GM18951 (cell line): ENCODE data around the gene HOXB13.

Experiments
- POLR2A ChIP-seq: IDR thresholded peaks from 4 replicates; pipeline ENCODE4 v1.6.1; 2011; ENCODE audit warnings: mild to moderate bottlenecking; ENCODE audit not compliant: insufficient read length, insufficient read depth; ENCODE audit errors: extremely low read depth
- in situ Hi-C: fragments of 300-500 bp; cut with MboI; formaldehyde crosslinking; loops from one replicate; pipeline ENCODE4 v1.12.0; 2022; ENCODE audit warnings: low sequenced_read_pairs, mixed read lengths, inconsistent platforms; ENCODE audit not compliant: unreplicated experiment

Gene HOXB13

DNA sequence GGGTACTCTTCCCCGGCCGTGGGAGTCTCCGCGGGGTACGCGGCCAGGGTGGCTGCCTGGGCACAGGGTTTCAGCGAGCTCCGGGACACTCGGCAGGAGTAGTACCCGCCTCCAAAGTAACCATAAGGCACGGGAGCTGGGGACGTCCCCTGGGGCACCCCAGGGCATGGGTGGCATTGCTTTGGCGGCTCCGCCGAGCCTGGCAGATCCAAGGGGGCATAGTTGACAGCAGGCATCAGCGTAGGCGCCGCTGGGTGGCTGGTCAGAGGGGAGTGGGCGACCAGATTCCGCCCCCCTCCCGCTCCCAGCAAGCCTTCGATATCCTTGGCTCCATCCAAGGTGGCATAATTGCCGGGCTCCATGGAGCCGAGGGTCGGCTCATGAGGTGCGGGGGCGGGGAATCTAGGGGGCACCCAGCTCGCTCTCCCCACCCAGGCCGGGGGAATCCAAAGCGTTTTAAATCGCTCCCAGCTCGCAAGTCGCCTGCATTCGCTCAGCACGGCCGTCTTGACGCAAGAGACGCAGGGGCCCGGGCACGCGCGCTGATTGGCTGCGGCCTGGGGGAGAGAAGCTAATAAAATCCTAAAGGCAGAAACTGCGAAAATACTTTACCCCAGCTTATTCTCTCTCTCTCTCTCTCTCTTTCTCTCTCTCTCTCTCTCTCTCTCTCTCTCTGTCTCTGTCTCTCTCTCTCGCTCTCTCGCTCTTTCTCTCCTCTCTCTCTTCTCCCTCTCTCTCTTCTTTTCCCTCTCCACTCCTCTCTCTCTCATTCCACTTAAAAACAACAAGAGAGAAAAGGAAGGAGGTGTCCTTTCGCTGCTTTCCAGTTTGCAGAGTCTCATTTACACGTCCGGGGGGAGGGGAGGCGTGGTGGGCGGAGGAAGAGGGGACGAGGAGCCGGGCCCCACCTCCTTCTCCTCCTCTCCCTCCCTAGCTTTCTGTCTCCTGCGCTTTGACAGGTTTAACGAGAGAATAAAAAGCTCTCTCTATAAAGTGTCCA, at the start of gene HOXB13:
Gene HOXB13 (minus strand): TSS at position 519 of the 1,000 bp plus-strand sequence. CDS start 157 bp downstream, at position 362.
- in situ Hi-C loops = loop anchor here (10.0 kb wide), 1 partner anchor 156 kb away; no protein-coding TSS in a partner anchor
- TF ChIP-seq POLR2A = no peak

DNA sequence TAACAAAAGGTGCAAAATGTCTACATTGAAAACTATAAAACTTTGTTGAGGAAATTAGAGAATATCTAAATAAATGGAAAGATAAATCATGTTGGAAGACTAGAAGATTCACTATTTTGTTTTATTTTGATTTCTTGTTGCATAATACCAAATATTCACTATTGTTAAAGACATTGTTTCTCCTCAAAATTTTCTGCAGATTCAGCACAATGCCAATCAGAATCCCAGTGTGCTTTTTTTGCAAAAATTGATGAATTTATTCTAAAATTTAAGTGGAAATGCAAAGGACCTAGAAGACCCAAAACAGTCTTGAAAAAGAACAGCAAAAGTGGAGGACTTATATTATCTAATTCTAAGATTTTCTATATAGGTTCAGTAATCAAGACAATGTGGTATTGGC, 48.1 kb upstream of the HOXB13 start:
- no peak for TF ChIP-seq POLR2A
- in situ Hi-C loops = no loop called here

DNA sequence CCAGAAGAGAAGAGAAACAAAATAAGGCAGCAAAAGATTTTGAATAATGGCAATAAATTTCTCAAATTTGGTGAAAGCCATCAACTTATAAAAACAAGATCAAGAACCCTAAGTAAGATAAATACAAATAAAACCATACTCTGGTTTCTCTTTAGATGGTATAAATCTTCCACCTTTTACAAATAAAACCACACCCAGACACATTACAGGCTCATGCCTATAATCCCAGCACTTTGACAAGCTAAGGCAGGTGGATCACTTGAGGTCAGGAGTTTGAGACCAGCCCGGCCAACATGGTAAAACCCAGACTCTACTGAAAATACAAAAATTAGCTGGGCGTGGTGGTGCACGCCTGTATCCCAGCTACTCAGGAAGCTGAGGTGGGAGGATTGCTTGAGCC, 44.7 kb upstream of the HOXB13 start:
- in situ Hi-C loops = no loop called here
- TF ChIP-seq POLR2A = no peak

DNA sequence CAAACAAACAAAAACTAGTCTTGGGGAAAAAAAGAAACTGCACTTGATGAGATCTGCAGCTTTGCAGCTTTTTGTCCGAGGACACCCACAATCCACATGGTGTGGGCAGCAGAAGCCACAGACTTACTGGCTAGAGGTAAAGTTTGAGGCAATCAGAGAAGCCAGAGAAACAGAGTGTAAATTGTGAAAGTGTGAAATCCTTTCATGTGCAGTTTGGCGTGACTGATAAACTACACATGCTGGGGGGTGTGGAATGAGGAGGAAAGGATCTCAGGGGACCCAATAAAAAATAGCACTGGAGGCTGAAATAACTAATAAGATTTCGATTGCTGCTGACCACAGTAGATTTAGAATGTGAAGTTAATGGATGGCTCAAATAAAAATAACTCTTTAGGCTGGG, 42.4 kb upstream of the HOXB13 start:
- no peak for TF ChIP-seq POLR2A
- in situ Hi-C loops = no loop called here

DNA sequence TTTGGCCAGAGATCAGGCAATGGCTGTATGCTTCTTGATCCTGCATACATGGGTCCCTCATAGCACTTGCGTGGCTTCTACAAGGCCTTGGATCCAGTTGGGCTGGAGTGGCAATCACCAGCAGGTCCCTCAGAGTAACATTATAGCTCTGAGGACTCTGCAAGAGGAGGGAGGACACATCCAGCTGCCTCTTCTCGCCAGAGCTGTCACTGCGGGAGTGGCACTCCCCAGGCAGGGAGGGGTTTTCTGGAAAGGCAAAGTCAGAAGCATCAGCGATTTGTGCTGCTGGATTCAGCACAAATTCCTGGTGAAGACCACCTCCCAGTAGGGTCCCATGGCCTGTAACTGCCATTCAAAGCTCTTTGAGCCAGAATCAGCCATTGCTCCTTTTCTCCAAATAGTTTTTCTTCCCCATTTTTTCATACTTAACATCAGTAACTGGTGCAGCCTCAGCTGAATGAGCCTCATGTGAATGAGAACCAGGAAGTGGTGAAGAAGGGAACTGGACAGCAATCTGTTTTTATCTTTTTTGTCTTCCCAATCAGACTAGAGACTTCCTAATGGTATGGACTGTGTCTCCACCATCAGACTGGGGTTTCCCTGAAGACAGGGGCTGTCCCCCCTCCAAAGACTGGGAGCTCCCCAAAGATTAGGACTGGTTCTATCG, 40.6 kb upstream of the HOXB13 start:
- in situ Hi-C loops = no loop called here
- TF ChIP-seq POLR2A = no peak

DNA sequence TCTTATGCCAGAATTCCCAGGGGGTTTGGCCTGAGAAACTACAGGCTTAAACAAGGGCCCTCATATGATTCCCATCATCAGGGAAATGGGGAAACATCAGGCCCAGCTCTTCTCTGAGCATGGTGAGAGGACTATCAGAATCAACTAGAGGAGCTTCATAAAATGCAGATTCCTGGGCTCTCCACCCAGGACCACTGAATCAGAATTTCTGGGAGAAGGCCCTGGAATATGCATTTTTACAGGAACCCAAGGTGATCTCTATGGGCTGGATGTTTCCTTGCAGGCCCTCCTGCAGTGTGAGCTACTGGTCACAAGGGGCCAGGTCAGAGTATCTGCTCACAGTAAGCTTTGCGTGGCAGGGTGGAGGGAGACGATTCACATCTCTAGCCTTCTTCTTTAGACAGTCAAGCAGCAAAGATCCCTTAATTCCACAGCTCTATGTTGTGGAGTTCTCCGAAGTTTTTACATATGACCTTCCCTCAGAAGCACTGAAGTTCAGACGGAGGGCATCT, 38.8 kb upstream of the HOXB13 start:
- TF ChIP-seq POLR2A = no peak
- in situ Hi-C loops = no loop called here

DNA sequence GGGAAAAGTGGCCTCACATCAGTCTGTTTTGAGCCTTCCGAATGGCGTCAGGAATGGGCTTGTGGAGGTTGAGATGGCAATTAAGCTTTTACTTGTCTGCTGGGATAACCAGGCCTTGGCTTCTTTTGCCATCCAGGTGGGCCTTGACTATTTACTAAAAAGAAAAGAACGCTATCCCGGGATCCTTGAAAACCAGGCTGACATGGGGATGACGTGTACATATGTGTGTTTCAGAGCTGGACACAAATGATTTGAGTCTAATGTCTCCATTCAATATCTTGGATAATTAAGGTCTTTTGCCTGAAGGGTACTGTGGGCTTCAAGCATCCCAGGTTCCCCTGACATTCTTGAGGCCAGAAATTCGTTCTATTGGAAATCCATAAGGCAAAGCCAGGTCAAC, 32.6 kb upstream of the HOXB13 start:
- in situ Hi-C loops = no loop called here
- TF ChIP-seq POLR2A = no peak

DNA sequence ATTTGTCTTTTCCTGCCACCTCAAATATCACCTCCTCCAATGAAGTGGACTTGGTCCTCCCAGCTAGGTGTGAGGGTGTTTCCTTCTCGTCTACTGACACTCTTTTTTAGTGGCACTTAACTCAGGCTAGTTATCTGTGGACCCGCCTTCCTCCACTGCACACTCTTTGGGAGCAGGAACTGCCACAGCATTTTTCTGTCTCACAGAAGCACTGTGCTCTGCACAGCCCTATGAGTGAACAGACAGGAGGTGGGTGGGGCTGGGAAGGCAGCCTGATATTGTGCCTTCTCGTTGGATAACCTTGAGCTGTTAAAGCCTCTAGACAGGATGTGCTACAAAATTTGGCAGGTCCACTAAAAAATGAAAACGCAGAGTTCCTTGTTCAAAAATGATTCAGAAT, 31.9 kb upstream of the HOXB13 start:
- TF ChIP-seq POLR2A = no peak
- in situ Hi-C loops = no loop called here

DNA sequence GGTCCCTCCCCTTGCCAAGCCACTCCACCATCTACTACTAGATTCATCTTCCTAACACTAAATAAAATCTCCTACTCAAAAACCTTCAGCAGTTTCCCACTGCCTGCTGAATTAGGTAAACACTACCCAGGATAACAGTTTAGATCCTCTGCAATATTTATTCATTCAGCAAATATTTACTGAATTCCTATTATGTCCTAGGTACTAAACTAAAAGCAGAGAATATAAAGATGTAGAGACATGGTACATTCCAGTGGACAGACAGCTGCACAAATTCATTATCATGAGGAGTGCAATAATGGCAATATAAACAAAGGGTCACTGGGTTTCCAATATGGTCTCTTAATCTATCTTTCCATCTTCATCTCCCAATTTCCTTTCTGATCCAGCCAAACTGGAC, 30.7 kb upstream of the HOXB13 start:
- in situ Hi-C loops = no loop called here
- TF ChIP-seq POLR2A = no peak

DNA sequence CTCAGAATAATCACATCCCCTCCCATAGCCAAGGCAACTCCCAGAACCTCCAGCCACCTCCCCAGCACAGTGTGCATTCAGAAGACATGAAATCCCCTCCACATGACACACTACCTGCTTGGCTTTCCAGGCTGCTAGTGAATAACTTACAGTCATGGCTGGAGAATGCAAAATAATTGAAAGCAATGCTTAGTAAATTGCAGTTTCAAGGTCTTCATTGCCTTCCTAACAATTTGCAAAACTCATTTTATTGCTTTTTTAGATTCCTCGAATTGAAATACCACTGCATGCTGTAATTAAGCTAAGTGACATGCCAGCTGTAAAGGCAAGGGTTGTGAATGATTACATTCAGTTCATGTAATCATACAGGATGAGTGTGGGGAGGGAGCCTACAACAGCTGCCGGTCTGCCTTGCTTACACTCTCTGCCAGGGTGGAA, 29.0 kb upstream of the HOXB13 start:
- no peak for TF ChIP-seq POLR2A
- in situ Hi-C loops = no loop called here

DNA sequence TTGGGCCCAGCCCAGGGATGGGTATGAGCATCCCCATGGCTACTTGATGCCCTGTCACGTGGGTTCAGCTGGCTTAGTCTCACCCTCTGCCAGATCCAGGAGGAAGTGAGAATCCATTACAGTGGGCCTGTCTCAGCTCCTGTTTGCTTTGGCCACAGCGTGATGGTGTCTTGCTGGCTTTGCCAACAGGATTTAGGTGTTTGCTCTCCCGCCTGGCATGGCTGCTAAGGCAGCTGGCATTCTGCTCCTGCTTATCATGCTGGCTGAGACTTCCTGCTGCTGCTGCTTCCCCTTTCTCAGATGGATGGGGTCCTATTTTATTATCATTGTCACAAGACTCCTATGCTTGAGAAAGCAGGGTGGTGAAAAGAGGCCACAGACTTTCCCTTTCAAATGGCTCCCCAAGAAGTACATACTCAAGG, 28.3 kb upstream of the HOXB13 start:
- TF ChIP-seq POLR2A = no peak
- in situ Hi-C loops = no loop called here

DNA sequence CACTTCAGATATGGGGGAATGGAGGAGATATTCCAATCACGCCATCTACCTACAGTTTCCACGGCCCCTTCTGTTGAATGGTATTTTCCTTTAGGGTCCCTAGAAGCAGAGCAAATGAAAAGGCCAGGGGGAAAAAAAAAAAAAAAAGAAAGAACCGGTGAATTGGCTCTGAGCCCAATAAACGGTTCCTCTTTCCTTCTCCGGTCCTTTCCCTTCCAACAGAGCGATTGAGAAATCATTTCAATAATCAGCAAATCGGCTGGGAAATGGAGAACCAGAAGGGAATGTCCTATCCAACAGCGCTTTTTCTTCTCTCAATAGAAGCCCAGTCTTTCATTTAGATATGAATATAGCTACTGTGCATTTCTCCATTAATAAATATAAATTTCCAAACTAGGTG, 26.8 kb upstream of the HOXB13 start:
- no peak for TF ChIP-seq POLR2A
- in situ Hi-C loops = no loop called here

DNA sequence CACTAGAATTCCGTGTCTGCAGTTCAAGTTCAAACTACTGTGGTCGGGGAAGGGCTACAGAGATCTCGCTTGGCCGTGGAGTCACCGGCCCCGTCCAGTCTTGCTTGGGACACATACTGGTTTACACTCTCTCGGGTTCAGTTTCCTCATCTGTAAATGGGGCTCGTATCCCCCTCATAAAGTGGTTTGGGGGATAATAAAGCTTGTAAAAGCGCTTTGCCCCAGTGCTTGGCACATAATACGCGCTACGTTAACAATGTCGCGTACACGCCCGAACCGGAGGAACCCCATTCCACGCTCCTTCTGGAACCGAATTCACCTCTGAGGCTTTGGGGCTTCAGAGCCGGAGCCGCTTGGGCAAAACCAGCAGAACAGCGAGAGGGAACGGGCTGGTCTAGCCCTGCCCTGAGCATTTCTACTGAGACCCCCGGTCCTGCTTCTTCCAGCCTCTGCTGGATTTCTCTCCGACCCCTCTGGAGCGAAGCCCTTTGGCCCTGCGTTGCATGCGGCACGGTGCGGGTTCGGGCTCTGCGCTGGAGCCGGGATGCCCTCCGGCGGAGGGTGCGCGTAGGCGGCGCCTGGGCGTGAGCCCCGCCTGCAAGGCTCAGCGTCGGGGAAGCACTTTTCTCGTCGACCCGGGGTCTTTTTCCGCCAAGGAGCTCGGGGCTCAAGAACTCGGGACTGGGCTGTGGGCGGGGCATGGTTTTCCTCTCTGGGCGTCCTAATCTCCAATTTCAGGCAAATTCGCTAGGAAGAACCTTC, 26.1 kb upstream of the HOXB13 start:
- no peak for TF ChIP-seq POLR2A
- in situ Hi-C loops = no loop called here

DNA sequence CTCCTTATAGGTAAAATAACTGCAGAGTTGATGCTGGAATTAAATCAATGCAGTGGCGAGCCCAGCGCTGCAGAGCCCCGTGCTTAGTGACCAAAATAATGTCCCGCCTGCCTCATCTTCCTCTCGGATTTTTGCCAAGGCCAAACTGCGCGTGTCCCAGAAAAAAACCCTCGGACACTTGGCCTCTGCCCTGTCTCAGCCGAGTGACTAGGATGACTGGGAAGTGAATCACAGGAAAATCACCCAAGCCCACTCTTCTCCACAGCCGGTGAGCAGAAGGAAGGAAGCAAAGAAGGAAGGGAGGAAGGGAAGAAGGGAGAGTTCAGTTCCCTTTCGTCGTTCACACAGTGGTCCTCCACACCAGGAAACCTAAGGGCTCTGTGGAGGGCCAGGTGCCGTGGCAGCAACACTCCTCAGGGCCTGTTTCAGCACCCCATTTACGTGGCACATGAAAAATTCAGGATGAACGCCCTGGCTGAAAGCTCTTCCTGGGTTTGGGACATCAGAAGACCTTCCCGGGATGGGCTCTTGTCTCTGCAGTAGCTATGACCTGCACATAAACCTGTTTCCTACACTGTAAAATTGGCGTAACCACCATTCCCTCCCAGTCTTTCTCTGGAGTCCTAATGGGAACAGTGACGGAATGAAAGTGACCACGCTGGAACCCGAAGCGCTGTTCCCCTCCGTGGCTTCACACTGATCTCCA, 25.4 kb upstream of the HOXB13 start:
- in situ Hi-C loops = no loop called here

More for the DNA sequence above, 25.4 kb upstream of the HOXB13 start:
- TF ChIP-seq POLR2A = no peak
